Endothelial cell of umbilical vein (primary cell): Measurements from ENCODE around the gene HABP4. TPM values are rescaled to one million over a fixed set of nuclear protein-coding genes. Genes with fewer than 3 reads are reported as not detected.

Experiments
- BruUV-seq: library from RNA; stranded (reverse); fragments of 400-500 nt; replicated peaks from 2 replicates; lab custom pipeline; 2021; lab: Mats Ljungman, UMichigan
- CTCF ChIA-PET: fragments of 300-600, 350-600 bp; sonication (Branson Sonifier 250); formaldehyde crosslinking; loops from one replicate; lab custom pipeline; 2021; ENCODE audit warnings: antibody characterized with exemption, inconsistent platforms; lab: Charles Lee
- POLR2A ChIA-PET: fragments of 300-600, 350-600 bp; sonication (Branson Sonifier 250); formaldehyde crosslinking; loops from one replicate; lab custom pipeline; 2021; ENCODE audit warnings: antibody characterized with exemption, inconsistent platforms; lab: Charles Lee
- DNase-seq: peaks from one replicate; pipeline ENCODE4 v3.0.0-alpha.2; 2011; ENCODE audit warnings: low read depth, low spot score
- FAIRE-seq: peaks from 2 replicates; lab custom pipeline; 2011; peaks lifted over from hg19 to GRCh38; lab: Jason Lieb, UNC
- H2AFZ ChIP-seq: 2 replicates; pipeline ENCODE4 v1.6.0; 2012; ENCODE audit warnings: low read depth, low read length, control low read depth, inconsistent platforms
- H3K27ac ChIP-seq: 2 replicates; pipeline ENCODE4 v1.5.1; 2011; ENCODE audit warnings: low read depth, mild to moderate bottlenecking, control low read depth, low read length, moderate library complexity; ENCODE audit not compliant: insufficient read depth
- H3K27me3 ChIP-seq, 2 experiments: 2 replicates each; pipeline versions ENCODE4 v1.6.0 to v1.6.1; 2011; ENCODE audit warnings: low read length in 2 of 2, mixed read lengths in 1 of 2; ENCODE audit not compliant: control insufficient read depth in 2 of 2, insufficient read depth in 2 of 2
- H3K36me3 ChIP-seq, 2 experiments: 2 replicates in 1 of 2; 3 replicates in 1 of 2; pipeline ENCODE4 v1.5.1; 2011; ENCODE audit warnings: low read length in 2 of 2, mild to moderate bottlenecking in 1 of 2, moderate library complexity in 1 of 2; ENCODE audit not compliant: control insufficient read depth in 2 of 2, insufficient read depth in 2 of 2; ENCODE audit errors: extremely low read depth in 1 of 2
- H3K4me1 ChIP-seq: 3 replicates; pipeline ENCODE4 v1.5.1; 2011; ENCODE audit warnings: mild to moderate bottlenecking, low read length; ENCODE audit not compliant: control insufficient read depth, insufficient read depth; ENCODE audit errors: extremely low read depth
- H3K4me2 ChIP-seq: 2 replicates; pipeline ENCODE4 v1.6.1; 2011; ENCODE audit warnings: low read length, control low read depth, mixed read lengths; ENCODE audit not compliant: insufficient read depth
- H3K4me3 ChIP-seq, 3 experiments: fragments of 200-600 bp in 1 of 3; sonication (generic), shearing (Covaris generic) in 1 of 3; replicated peaks in 1 of 3; 2 replicates each; pipeline ENCODE4 v1.5.1; 2011 to 2016; ENCODE audit warnings: control low read depth in 3 of 3, low read length in 3 of 3, mild to moderate bottlenecking in 2 of 3, inconsistent platforms in 1 of 3, low read depth in 1 of 3, moderate library complexity in 1 of 3; ENCODE audit not compliant: insufficient read depth in 1 of 3
- H3K79me2 ChIP-seq: 2 replicates; pipeline ENCODE4 v1.6.0; 2012; ENCODE audit warnings: low read length, inconsistent platforms; ENCODE audit not compliant: control insufficient read depth, insufficient read depth
- H3K9ac ChIP-seq: replicated peaks from 2 replicates; pipeline ENCODE3; 2011; ENCODE audit warnings: low read length, control low read depth; ENCODE audit not compliant: insufficient read depth; ENCODE audit errors: extremely low read depth
- H3K9me1 ChIP-seq: replicated peaks from 3 replicates; pipeline ENCODE4 v1.6.0; 2011; ENCODE audit warnings: mild to moderate bottlenecking, low read length; ENCODE audit not compliant: control insufficient read depth, insufficient read depth; ENCODE audit errors: extremely low read depth
- H3K9me3 ChIP-seq: replicated peaks from 2 replicates; pipeline ENCODE4 v1.5.1; 2012; ENCODE audit warnings: low read length, inconsistent platforms; ENCODE audit not compliant: control insufficient read depth, insufficient read depth
- H4K20me1 ChIP-seq: replicated peaks from 2 replicates; pipeline ENCODE3; 2011; ENCODE audit warnings: mild to moderate bottlenecking, low read length; ENCODE audit not compliant: control insufficient read depth, insufficient read depth; ENCODE audit errors: extremely low read depth
- FOS ChIP-seq: IDR thresholded peaks from 2 replicates; pipeline ENCODE4 v1.6.1; 2011; ENCODE audit warnings: mild to moderate bottlenecking, low read length, moderate library complexity, borderline replicate concordance; ENCODE audit not compliant: insufficient read depth
- GATA2 ChIP-seq: IDR thresholded peaks from 2 replicates; pipeline ENCODE4 v1.7.0; 2011; ENCODE audit warnings: low read depth, mild to moderate bottlenecking, moderate library complexity, mixed read lengths, low read length; ENCODE audit not compliant: insufficient read length, insufficient read depth
- JUN ChIP-seq: IDR thresholded peaks from 2 replicates; pipeline ENCODE4 v1.6.1; 2011; ENCODE audit warnings: borderline replicate concordance, low read depth; ENCODE audit not compliant: insufficient read length, insufficient read depth
- MYC ChIP-seq: IDR thresholded peaks from one replicate; pipeline ENCODE4 v1.6.1; 2011; ENCODE audit warnings: mild to moderate bottlenecking, low read depth, low read length
- POLR2A ChIP-seq: IDR thresholded peaks from 2 replicates; pipeline ENCODE4 v1.6.1; 2012; ENCODE audit warnings: low read depth, mild to moderate bottlenecking, control low read depth, low read length
- POLR2AphosphoS5 ChIP-seq: IDR thresholded peaks from 2 replicates; pipeline ENCODE4 v1.6.1; 2012; ENCODE audit warnings: low read depth, mild to moderate bottlenecking, control low read depth, low read length, moderate library complexity; ENCODE audit not compliant: insufficient read depth
- dilution Hi-C: fragments of 300-500 bp; cut with MboI; formaldehyde crosslinking; loops from one replicate; pipeline ENCODE4 v1.15.0; 2019; ENCODE audit warnings: low sequenced_read_pairs; ENCODE audit not compliant: extremely low pct_ligation_motif_present
- intact Hi-C: fragments of 100-400 bp; cut with micrococcal nuclease; formaldehyde crosslinking; loops from one replicate; pipeline ENCODE4 v1.10.0; 2022
- polyA plus RNA-seq, 4 experiments: library from polyadenylated mRNA; depleted of rRNA in 3 of 4; stranded (reverse) in 3 of 4; unstranded in 1 of 4; fragments of >200 nt; gene quantifications; 2 replicates each; pipeline versions ENCODE4 v1.2.1 to v1.2.3, GENCODE V29; 2011 to 2012; ENCODE audit warnings: missing spikeins in 1 of 4
- total RNA-seq: library from RNA; stranded (reverse); gene quantifications from 2 replicates; pipeline ENCODE4 v1.2.3, GENCODE V29; 2021
- TF ChIP-seq, protein P1 (sequence below), 2 donors: IDR thresholded peaks; 1 replicate in 1 of 2; 2 replicates in 1 of 2; pipeline ENCODE4 v1.5.1; 2011; ENCODE audit warnings: low read length in 2 of 2, mild to moderate bottlenecking in 2 of 2, moderate library complexity in 2 of 2, control low read depth in 1 of 2, inconsistent platforms in 1 of 2, low read depth in 1 of 2; ENCODE audit not compliant: insufficient read depth in 1 of 2; ENCODE audit errors: extremely low read depth in 1 of 2

The HABP4 gene
- total and polyA plus RNA-seq, 2 donors (not counting 3 experiments of a cell fraction or from before 2014, with no cell fraction given): 4.6 to 11.1 TPM

GRCh38 chr9:96420468-96421219 is 29.3 kb upstream of the HABP4 start:
- Histone ChIP-seq H3K9me1 (no peaks in the 10 kb centered on the region), H2AFZ (peak overlapping the region; percentile 15), H3K9ac (peak overlapping the region; percentile 77), H3K27ac (peak overlapping the region; percentile 92), H3K36me3 (no peaks in the 10 kb centered on the region), H3K4me1 (peaks cover 27% of the 10 kb centered on the region), H3K9me3 (no peaks in the 10 kb centered on the region), H4K20me1 (no peaks in the 10 kb centered on the region), H3K79me2 (peaks cover 16% of the 10 kb centered on the region), H3K27me3 (no peaks in the 10 kb centered on the region), H3K4me2 (peak overlapping the region; percentile 91), H3K4me3 (peak overlapping the region in 1 of 3 experiments; percentile 50)
- ChIA-PET CTCF (interaction anchor here (0.7 to 0.8 kb wide), 4 partner anchors 29 to 235 kb away, joined by 3 to 5 read pairs (median 3); partner anchors contain the start of gene HABP4), POLR2A (no interaction called here)
- TF ChIP-seq JUN: peak; percentile 98
- no peak for TF ChIP-seq MYC
- TF ChIP-seq POLR2A: peak; percentile 54
- TF ChIP-seq FOS: peak; percentile 97
- peak; percentile 73 for TF ChIP-seq POLR2AphosphoS5
- peak; percentile 23 for TF ChIP-seq GATA2
- TF ChIP-seq, protein P1, sequence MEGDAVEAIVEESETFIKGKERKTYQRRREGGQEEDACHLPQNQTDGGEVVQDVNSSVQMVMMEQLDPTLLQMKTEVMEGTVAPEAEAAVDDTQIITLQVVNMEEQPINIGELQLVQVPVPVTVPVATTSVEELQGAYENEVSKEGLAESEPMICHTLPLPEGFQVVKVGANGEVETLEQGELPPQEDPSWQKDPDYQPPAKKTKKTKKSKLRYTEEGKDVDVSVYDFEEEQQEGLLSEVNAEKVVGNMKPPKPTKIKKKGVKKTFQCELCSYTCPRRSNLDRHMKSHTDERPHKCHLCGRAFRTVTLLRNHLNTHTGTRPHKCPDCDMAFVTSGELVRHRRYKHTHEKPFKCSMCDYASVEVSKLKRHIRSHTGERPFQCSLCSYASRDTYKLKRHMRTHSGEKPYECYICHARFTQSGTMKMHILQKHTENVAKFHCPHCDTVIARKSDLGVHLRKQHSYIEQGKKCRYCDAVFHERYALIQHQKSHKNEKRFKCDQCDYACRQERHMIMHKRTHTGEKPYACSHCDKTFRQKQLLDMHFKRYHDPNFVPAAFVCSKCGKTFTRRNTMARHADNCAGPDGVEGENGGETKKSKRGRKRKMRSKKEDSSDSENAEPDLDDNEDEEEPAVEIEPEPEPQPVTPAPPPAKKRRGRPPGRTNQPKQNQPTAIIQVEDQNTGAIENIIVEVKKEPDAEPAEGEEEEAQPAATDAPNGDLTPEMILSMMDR (IDR thresholded peaks at IDR 0.05; ENCODE audit: extremely low read depth in 1 of 2, insufficient read depth in 1 of 2, low read depth in 1 of 2, low read length in 2 of 2): no peak
- BruUV-seq: no TSS peak
- FAIRE-seq (peak; percentile 88), DNase-seq (peak; percentile 93)
- intact Hi-C loops: loop anchor here (1.0 to 5.0 kb wide), 3 partner anchors 30 to 1113 kb away; partner anchors contain the start of gene HABP4
- dilution Hi-C loops: no loop called here
